Kidney epithelial cell (primary cell): ENCODE results near the gene RABGAP1L. TPM values are rescaled to one million over a fixed set of nuclear protein-coding genes. Genes with fewer than 3 reads are reported as not detected.
A peak's percentile ranks its signal among the peaks of the same experiment; 100 is the strongest.

Experiments used
- DNase-seq: peaks from one replicate; pipeline ENCODE4 v3.0.0-alpha.2; 2010; ENCODE audit warnings: low read depth
- H3K27me3 ChIP-seq: 2 replicates; pipeline ENCODE4 v1.6.0; 2011; ENCODE audit warnings: low read length; ENCODE audit not compliant: control insufficient read depth, insufficient read depth
- H3K36me3 ChIP-seq: 2 replicates; pipeline ENCODE4 v1.5.1; 2011; ENCODE audit warnings: low read length; ENCODE audit not compliant: control insufficient read depth, insufficient read depth
- H3K4me3 ChIP-seq: 2 replicates; pipeline ENCODE4 v1.5.1; 2011; ENCODE audit warnings: low read depth, mild to moderate bottlenecking, control low read depth, low read length
- CTCF ChIP-seq: IDR thresholded peaks from 2 replicates; pipeline ENCODE4 v1.5.1; 2011; ENCODE audit warnings: mild to moderate bottlenecking, moderate library complexity, low read length, control low read depth, inconsistent platforms; ENCODE audit not compliant: insufficient read depth, poor library complexity, severe bottlenecking
- total RNA-seq: library from RNA; depleted of rRNA; stranded (reverse); fragments of >200 nt; gene quantifications from 2 replicates; pipeline ENCODE4 v1.2.3, GENCODE V29; 2015

The RABGAP1L gene
- total RNA-seq, 1 donor from 2014 or later, result 22.1 TPM

- Histone ChIP-seq H3K27me3 (no peaks in the 10 kb centered on the region), H3K36me3 (no peaks in the 10 kb centered on the region), H3K4me3 (no peak overlapping the region)
- no peak for TF ChIP-seq CTCF
- no peak for DNase-seq
Observed at GRCh38 chr1:174219606-174220370, 60.5 kb downstream of the RABGAP1L start.

GRCh38 chr1:174221681-174222080 is 62.4 kb downstream of the RABGAP1L start:
- H3K36me3 ChIP-seq, result no peaks in the 10 kb centered on the region
- no peak for DNase-seq
- no peaks in the 10 kb centered on the region for H3K27me3 ChIP-seq
- no peak overlapping the region for H3K4me3 ChIP-seq
- TF ChIP-seq CTCF, result no peak

- no peak for TF ChIP-seq CTCF
- no peak overlapping the region for H3K4me3 ChIP-seq
- H3K36me3 ChIP-seq, result no peaks in the 10 kb centered on the region
- peak; percentile 16 for DNase-seq
- no peaks in the 10 kb centered on the region for H3K27me3 ChIP-seq
Observed at GRCh38 chr1:174222166-174222949, 63.0 kb downstream of the RABGAP1L start.

GRCh38 chr1:174224641-174225040 is 65.3 kb downstream of the RABGAP1L start:
- H3K27me3 ChIP-seq, result no peaks in the 10 kb centered on the region
- no peak for TF ChIP-seq CTCF
- no peaks in the 10 kb centered on the region for H3K36me3 ChIP-seq
- no peak for DNase-seq
- H3K4me3 ChIP-seq, result no peak overlapping the region

GRCh38 chr1:174225499-174226204 is 66.3 kb downstream of the RABGAP1L start:
- no peak for DNase-seq
- Histone ChIP-seq H3K4me3 (no peak overlapping the region), H3K36me3 (no peaks in the 10 kb centered on the region), H3K27me3 (no peaks in the 10 kb centered on the region)
- TF ChIP-seq CTCF, result no peak
